DMS53 treated with DMSO at 0.1 percent for 48 hours (cell line): Measurements from ENCODE around the gene ASCC1.
"Not testable (repeated sequence)": the region's sequence is repeated elsewhere in the genome, so short reads cannot be mapped to it uniquely, and the experiment has no call there.

ENCODE experiments used
- DNase-seq: peaks from one replicate; lab custom pipeline; 2025; ENCODE audit not compliant: unreplicated experiment; lab: John Stamatoyannopoulos, UW

Gene ASCC1

DNA sequence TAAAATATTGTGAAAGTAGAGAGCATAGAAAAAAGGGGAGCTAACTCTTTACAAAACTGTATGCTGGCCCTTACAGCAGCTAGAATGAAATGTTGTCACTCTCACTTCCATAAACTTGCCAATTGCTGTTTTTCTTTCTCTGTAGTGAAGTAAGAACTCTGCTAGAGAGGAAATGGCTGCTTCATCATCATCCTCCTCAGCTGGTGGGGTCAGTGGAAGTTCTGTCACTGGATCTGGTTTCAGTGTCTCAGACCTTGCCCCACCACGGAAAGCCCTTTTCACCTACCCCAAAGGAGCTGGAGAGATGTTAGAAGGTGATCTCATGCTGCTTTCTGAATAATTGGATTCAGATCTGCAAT lies 7.6 kb upstream of the ASCC1 start:
- DNase-seq, result no peak

DNA sequence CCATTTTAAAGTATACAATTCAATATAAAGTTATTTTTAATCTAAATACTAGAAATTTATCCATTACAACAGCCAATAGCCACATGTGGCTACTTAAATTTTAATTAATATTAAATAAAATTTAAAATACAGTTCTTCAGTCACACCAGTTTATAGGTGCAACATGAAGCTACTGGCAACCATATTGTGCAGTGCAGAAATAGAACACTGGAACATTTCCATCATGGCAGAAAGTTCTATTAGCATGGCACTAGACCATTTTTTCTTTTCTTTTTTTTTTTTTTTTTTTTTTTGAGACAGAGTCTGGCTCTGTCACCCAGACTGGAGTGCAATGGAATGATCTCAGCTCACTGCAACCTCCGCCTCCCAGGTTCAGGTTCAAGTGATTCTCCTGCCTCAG lies 5.2 kb upstream of the ASCC1 start:
- DNase-seq, result no peak

DNA sequence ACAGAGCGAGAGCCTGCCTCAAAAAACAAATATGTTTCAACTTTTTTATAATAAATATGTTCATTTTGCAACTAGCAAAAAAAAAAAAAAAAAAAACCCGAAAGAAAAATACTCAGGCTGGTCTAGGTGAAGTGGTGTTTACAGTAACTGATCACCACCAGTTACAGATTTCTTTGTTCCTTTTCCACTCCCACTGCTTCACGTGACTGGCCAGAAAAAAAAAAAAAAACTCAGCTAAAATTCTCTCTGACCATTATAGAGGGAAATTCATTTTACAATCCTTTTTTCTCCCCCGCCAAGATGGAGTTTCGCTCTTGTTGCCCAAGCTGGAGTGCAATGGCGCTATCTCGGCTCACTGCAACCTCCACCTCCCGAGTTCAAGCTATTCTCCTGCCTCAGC lies 4.6 kb upstream of the ASCC1 start:
- DNase-seq, result no peak

- no peak for DNase-seq
Measured at GRCh38 chr10:72219235-72219814, 3.2 kb upstream of the ASCC1 start.

GRCh38 chr10:72218726-72219125 lies 2.6 kb upstream of the ASCC1 start:
- DNase-seq, result no peak

DNA sequence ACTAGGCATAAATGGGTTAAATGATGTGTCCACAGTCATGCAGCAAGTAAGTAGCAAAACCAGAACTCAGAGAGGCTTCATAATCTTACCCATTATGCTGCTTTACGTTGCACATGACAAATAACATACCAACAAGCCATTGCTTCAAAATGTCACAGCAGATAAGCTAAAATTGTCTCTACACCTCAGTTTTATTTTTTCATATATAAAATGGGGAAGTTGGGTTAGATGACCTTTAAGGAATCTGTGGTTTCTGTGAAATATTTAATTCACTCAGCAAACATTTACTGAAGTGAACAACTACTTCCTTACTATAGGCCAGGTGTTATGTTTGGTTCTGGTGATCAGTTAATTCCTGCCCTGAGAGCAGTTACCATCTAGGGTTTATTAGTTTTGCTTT lies 2.2 kb upstream of the ASCC1 start:
- no peak for DNase-seq

GRCh38 chr10:72211832-72212231 lies 4.2 kb downstream of the ASCC1 start:
- not testable (repeated sequence) for DNase-seq

- not testable (repeated sequence) for DNase-seq
Measured at GRCh38 chr10:72211381-72211780, 4.7 kb downstream of the ASCC1 start.

DNA sequence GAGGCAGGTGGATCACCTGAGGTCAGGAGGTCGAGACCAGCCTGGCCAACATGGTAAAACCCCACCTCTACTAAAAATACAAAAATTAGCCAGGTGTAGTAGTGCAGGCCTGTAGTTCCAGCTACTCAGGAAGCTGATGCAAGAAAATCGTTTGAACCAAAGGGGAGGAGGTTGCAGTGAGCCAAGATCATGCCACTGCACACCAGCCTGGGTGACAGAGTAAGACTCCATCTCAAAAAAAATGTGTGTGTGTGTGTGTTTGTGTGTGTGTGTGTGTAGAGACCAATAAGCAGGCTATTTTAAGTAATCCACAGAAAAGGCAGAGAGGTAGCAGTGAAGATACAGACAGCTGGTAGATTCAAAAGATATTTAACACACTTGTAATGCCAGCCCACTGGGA lies 7.5 kb downstream of the ASCC1 start:
- not testable (repeated sequence) for DNase-seq

DNA sequence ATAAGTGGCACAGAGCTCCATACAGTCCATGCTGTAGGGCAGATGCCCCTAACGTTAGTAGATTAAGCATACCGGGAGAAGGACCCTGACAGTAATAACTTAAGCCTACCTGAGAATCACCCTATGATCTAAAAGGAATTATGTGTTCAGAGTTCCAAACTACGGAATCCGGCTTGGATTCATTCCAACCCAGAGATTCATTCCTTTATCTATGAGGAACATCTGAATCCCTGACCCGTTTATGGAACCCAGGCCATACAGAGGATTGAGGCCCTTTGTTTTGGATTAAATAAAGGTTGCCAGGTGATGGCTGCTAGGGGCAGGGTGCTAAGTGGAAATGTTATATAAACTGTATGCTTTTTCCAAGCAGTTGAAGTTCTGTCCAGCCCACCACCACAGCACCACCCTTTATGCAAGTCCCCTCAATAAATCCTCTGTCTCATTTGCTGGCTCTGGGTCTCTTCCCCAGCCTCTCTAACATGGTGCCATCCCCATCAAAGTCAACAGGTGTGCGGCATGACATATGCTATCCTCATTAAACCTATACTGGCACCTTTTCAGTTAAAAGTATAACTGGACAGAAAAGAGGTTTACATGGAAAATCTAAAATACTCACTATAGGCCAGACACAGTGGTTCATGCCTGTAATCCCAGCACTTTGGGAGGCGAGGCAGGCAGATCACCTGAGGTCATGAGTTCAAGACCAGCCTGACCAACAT lies 9.4 kb downstream of the ASCC1 start:
- no peak for DNase-seq

GRCh38 chr10:72204724-72205123 lies 11.4 kb downstream of the ASCC1 start:
- no peak for DNase-seq

- no peak for DNase-seq
Measured at GRCh38 chr10:72204296-72204695, 11.8 kb downstream of the ASCC1 start.

GRCh38 chr10:72201293-72201692 lies 14.8 kb downstream of the ASCC1 start:
- DNase-seq, result no peak

- no peak for DNase-seq
Measured at GRCh38 chr10:72200883-72201282, 15.2 kb downstream of the ASCC1 start.

GRCh38 chr10:72194949-72195348 lies 21.1 kb downstream of the ASCC1 start:
- no peak for DNase-seq

GRCh38 chr10:72186982-72187330 lies 29.1 kb downstream of the ASCC1 start:
- DNase-seq, result no peak

- no peak for DNase-seq
Measured at GRCh38 chr10:72186258-72186981, 29.7 kb downstream of the ASCC1 start.

GRCh38 chr10:72184156-72184555 lies 31.9 kb downstream of the ASCC1 start:
- no peak for DNase-seq

DNA sequence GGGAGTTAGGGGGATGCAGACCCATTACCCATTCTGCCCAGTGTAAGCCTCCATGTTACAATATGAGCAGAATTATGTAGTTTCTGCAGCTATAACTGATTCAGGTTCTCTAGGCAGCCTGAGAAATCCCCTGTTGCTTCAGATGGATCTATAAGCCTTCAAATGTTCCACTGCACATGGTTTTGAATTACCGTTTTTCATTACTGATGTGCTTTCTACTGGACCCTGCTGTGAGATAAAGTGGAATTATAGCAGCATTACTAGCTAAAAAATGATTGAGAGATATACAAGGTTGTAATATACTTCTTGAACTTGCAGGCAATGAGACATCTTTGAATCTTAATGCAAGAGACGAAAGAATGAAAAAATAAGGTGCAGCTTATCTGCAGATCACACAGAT lies 38.6 kb downstream of the ASCC1 start:
- no peak for DNase-seq

- DNase-seq, result no peak
Measured at GRCh38 chr10:72176701-72177100, 39.4 kb downstream of the ASCC1 start.

DNA sequence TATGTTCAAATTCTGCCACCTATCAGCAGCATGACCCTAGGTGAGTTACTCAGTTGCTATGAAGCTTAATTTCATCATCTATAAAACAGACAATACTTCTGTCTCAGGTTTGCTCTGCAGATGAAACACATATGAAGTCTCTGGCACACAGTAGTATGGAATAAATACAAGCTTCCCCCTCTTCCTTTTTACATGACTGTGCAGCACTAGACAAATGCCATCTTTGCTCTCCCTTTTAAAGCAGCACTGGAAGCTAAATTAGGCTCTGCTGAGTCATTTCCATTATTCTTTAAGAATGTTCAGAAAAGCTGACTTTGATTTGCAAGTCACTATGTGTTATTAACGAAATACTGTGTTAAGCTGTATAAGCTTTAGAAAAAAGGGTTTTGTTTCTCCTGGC lies 40.9 kb downstream of the ASCC1 start:
- no peak for DNase-seq

DNA sequence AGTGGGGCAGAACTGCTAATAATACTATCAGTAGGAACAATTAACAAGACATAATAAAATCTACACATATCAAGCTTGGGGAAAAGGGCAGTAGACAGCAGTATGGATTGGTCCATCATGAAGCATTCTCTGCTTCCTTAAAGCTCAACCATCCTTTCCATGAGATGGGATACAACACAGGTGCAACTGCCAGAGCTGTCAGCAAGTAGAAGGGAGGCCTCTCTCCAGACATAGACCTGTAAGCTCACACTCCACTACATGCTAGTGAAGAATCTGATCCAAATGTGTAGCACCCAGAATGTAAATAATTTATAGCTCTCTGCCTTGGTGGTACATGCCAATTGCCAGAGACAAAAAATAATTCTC lies 41.8 kb downstream of the ASCC1 start:
- no peak for DNase-seq
